Activated T-cell treated with anti-CD3 and anti-CD28 coated beads, Interleukin-2, amount 50 U/mL, for 4 hours (primary cell): ENCODE measurements around the gene SNAP91. TPM values are rescaled to one million over a fixed set of nuclear protein-coding genes. Genes with fewer than 3 reads are reported as not detected.
"Not testable (repeated sequence)": the region's sequence is repeated elsewhere in the genome, so short reads cannot be mapped to it uniquely, and the experiment has no call there.

Experiments
- ATAC-seq, 2 donors: fragments of 200-7000 bp; cut with Tn5 transposase; one replicate each; pipeline ENCODE4 v1.10.0; 2021
- DNase-seq: peaks from one replicate; pipeline ENCODE4 v3.0.0-alpha.2; 2020
- H3K27me3 Mint-ChIP-seq: one replicate; pipeline ENCODE4 v1.8.0; 2021; ENCODE audit warnings: low read depth, mixed read lengths
- H3K36me3 Mint-ChIP-seq: one replicate; pipeline ENCODE4 v1.8.0; 2022; ENCODE audit warnings: mixed read lengths; ENCODE audit not compliant: insufficient read depth
- H3K4me1 Mint-ChIP-seq: one replicate; pipeline ENCODE4 v1.8.0; 2021; ENCODE audit warnings: low read depth, mixed read lengths
- H3K4me3 Mint-ChIP-seq: one replicate; pipeline ENCODE4 v1.8.0; 2021; ENCODE audit warnings: mild to moderate bottlenecking, moderate library complexity, mixed read lengths
- H3K9me3 Mint-ChIP-seq: one replicate; pipeline ENCODE4 v1.8.0; 2021; ENCODE audit warnings: mixed read lengths
- total RNA-seq, 3 donors: library from RNA; stranded (reverse); gene quantifications; one replicate each; pipeline ENCODE4 v1.2.1, GENCODE V29; 2021

SNAP91 gene
- not detected for total RNA-seq

- Mint-ChIP-seq H3K36me3 (no peaks in the 10 kb centered on the region), H3K27me3 (peaks cover 37% of the 10 kb centered on the region), H3K4me3 (no peak within 1 kb of the TSS), H3K9me3 (peaks cover 12% of the 10 kb centered on the region), H3K4me1 (peaks cover 3% of the 10 kb centered on the region)
- DNase-seq (no peak), ATAC-seq (peak; percentile 23 to 25)
Observed at GRCh38 chr6:83708970-83709747, at the start of gene SNAP91. Gene SNAP91 (minus strand): TSS chr6:83709101. CDS start chr6:83707927, 1,174 bp downstream.

GRCh38 chr6:83758533-83758932, 49.6 kb upstream of the SNAP91 start:
- Mint-ChIP-seq H3K9me3 (peaks cover 29% of the 10 kb centered on the region), H3K27me3 (no peaks in the 10 kb centered on the region), H3K4me1 (no peaks in the 10 kb centered on the region), H3K4me3 (no peak overlapping the region), H3K36me3 (no peaks in the 10 kb centered on the region)
- ATAC-seq = no peak
- no peak for DNase-seq

GRCh38 chr6:83757021-83757420, 48.1 kb upstream of the SNAP91 start:
- Mint-ChIP-seq H3K9me3 (peaks cover 29% of the 10 kb centered on the region), H3K27me3 (no peaks in the 10 kb centered on the region), H3K36me3 (no peaks in the 10 kb centered on the region), H3K4me3 (no peak overlapping the region), H3K4me1 (no peaks in the 10 kb centered on the region)
- ATAC-seq (no peak), DNase-seq (no peak)

- ATAC-seq (no peak), DNase-seq (no peak)
- Mint-ChIP-seq H3K4me1 (no peaks in the 10 kb centered on the region), H3K36me3 (no peaks in the 10 kb centered on the region), H3K27me3 (no peaks in the 10 kb centered on the region), H3K9me3 (peaks cover 29% of the 10 kb centered on the region), H3K4me3 (no peak overlapping the region)
Observed at GRCh38 chr6:83756565-83756964, 47.7 kb upstream of the SNAP91 start.

GRCh38 chr6:83752375-83752774, 43.5 kb upstream of the SNAP91 start:
- H3K27me3 Mint-ChIP-seq, DNase-seq, H3K4me1 Mint-ChIP-seq, H3K4me3 Mint-ChIP-seq, ATAC-seq, H3K36me3 Mint-ChIP-seq: not testable (repeated sequence)
- H3K9me3 Mint-ChIP-seq = peaks cover 29% of the 10 kb centered on the region

- ATAC-seq (no peak), DNase-seq (no peak)
- H3K4me1 Mint-ChIP-seq = no peaks in the 10 kb centered on the region
- no peaks in the 10 kb centered on the region for H3K36me3 Mint-ChIP-seq
- peaks cover 2% of the 10 kb centered on the region for H3K27me3 Mint-ChIP-seq
- no peaks in the 10 kb centered on the region for H3K9me3 Mint-ChIP-seq
- H3K4me3 Mint-ChIP-seq = no peak overlapping the region
Observed at GRCh38 chr6:83741089-83741488, 32.2 kb upstream of the SNAP91 start.

GRCh38 chr6:83735461-83735860, 26.6 kb upstream of the SNAP91 start:
- H3K36me3 Mint-ChIP-seq = no peaks in the 10 kb centered on the region
- no peak for DNase-seq
- ATAC-seq = no peak

GRCh38 chr6:83729871-83730270, 21.0 kb upstream of the SNAP91 start:
- no peaks in the 10 kb centered on the region for H3K4me1 Mint-ChIP-seq
- no peak for ATAC-seq
- DNase-seq = no peak
- H3K9me3 Mint-ChIP-seq = no peaks in the 10 kb centered on the region
- H3K4me3 Mint-ChIP-seq = no peak overlapping the region
- no peaks in the 10 kb centered on the region for H3K36me3 Mint-ChIP-seq
- H3K27me3 Mint-ChIP-seq = no peaks in the 10 kb centered on the region

More at GRCh38 chr6:83735461-83735860, 26.6 kb upstream of the SNAP91 start:
- Mint-ChIP-seq H3K27me3 (no peaks in the 10 kb centered on the region), H3K9me3 (no peaks in the 10 kb centered on the region), H3K4me3 (no peak overlapping the region), H3K4me1 (no peaks in the 10 kb centered on the region)

- no peak for DNase-seq
- Mint-ChIP-seq H3K9me3 (no peaks in the 10 kb centered on the region), H3K4me1 (no peaks in the 10 kb centered on the region), H3K27me3 (no peaks in the 10 kb centered on the region), H3K36me3 (no peaks in the 10 kb centered on the region), H3K4me3 (no peak overlapping the region)
- no peak for ATAC-seq
Observed at GRCh38 chr6:83722876-83723275, 14.0 kb upstream of the SNAP91 start.

GRCh38 chr6:83717809-83718208, 8.9 kb upstream of the SNAP91 start:
- no peaks in the 10 kb centered on the region for H3K4me1 Mint-ChIP-seq

GRCh38 chr6:83711958-83712357, 3.1 kb upstream of the SNAP91 start:
- peaks cover 3% of the 10 kb centered on the region for H3K4me1 Mint-ChIP-seq
- peaks cover 12% of the 10 kb centered on the region for H3K9me3 Mint-ChIP-seq
- H3K27me3 Mint-ChIP-seq = peaks cover 28% of the 10 kb centered on the region
- H3K36me3 Mint-ChIP-seq = no peaks in the 10 kb centered on the region
- ATAC-seq (no peak), DNase-seq (no peak)
- no peak overlapping the region for H3K4me3 Mint-ChIP-seq

More at GRCh38 chr6:83717809-83718208, 8.9 kb upstream of the SNAP91 start:
- H3K36me3 Mint-ChIP-seq = no peaks in the 10 kb centered on the region
- no peaks in the 10 kb centered on the region for H3K9me3 Mint-ChIP-seq
- no peaks in the 10 kb centered on the region for H3K27me3 Mint-ChIP-seq
- ATAC-seq (no peak), DNase-seq (no peak)
- H3K4me3 Mint-ChIP-seq = no peak overlapping the region

- Mint-ChIP-seq H3K36me3 (no peaks in the 10 kb centered on the region), H3K4me3 (no peak overlapping the region)
Observed at GRCh38 chr6:83709748-83710050, 798 bp upstream of the SNAP91 start.

GRCh38 chr6:83708546-83708969, 343 bp downstream of the SNAP91 start:
- H3K9me3 Mint-ChIP-seq = peaks cover 12% of the 10 kb centered on the region
- no peak overlapping the region for H3K4me3 Mint-ChIP-seq
- H3K4me1 Mint-ChIP-seq = peaks cover 3% of the 10 kb centered on the region
- DNase-seq (no peak), ATAC-seq (peak in 1 of 2 donors; percentile 57)
- H3K36me3 Mint-ChIP-seq = no peaks in the 10 kb centered on the region
- peaks cover 37% of the 10 kb centered on the region for H3K27me3 Mint-ChIP-seq

More at GRCh38 chr6:83709748-83710050, 798 bp upstream of the SNAP91 start:
- Mint-ChIP-seq H3K27me3 (peaks cover 37% of the 10 kb centered on the region), H3K4me1 (peaks cover 3% of the 10 kb centered on the region), H3K9me3 (peaks cover 12% of the 10 kb centered on the region)
- no peak for ATAC-seq
- no peak for DNase-seq

- ATAC-seq (peak in 1 of 2 donors; percentile 14), DNase-seq (no peak)
- Mint-ChIP-seq H3K4me3 (no peak overlapping the region), H3K36me3 (no peaks in the 10 kb centered on the region), H3K4me1 (peaks cover 3% of the 10 kb centered on the region), H3K9me3 (peaks cover 12% of the 10 kb centered on the region), H3K27me3 (peaks cover 37% of the 10 kb centered on the region)
Observed at GRCh38 chr6:83707829-83708545, 914 bp downstream of the SNAP91 start.

GRCh38 chr6:83702749-83703148, 6.2 kb downstream of the SNAP91 start:
- Mint-ChIP-seq H3K4me1 (no peaks in the 10 kb centered on the region), H3K36me3 (no peaks in the 10 kb centered on the region), H3K9me3 (no peaks in the 10 kb centered on the region), H3K4me3 (no peak overlapping the region), H3K27me3 (peaks cover 17% of the 10 kb centered on the region)
- ATAC-seq = no peak
- DNase-seq = no peak
